GM12878 (cell line): ENCODE results near the gene RICTOR. TPM values are rescaled to one million over a fixed set of nuclear protein-coding genes. Genes with fewer than 3 reads are reported as not detected.

Experiments
- ATAC-seq: fragments of 200-7000 bp; cut with Tn5 transposase; 3 replicates; pipeline ENCODE4 v1.9.1; 2020; ENCODE audit warnings: mild to moderate bottlenecking, moderate library complexity
- BruUV-seq: library from RNA; stranded (reverse); fragments of 400-500 nt; replicated peaks from 2 replicates; lab custom pipeline; 2021; lab: Mats Ljungman, UMichigan
- CTCF ChIA-PET: fragments of 300-600 bp; sonication (Branson Sonifier 250); formaldehyde crosslinking; extraction: SDS; loops from one replicate; lab custom pipeline; 2021; ENCODE audit warnings: inconsistent platforms; lab: Yijun Ruan, JAX
- POLR2A ChIA-PET: fragments of 350-600 bp; formaldehyde crosslinking; extraction: SDS; loops from one replicate; lab custom pipeline; 2021; ENCODE audit warnings: inconsistent platforms; lab: Charles Lee
- RAD21 ChIA-PET: fragments of 300-600 bp; sonication (Branson Sonifier 250); formaldehyde crosslinking; loops from one replicate; lab custom pipeline; 2023; ENCODE audit warnings: antibody characterized with exemption; ENCODE audit not compliant: unreplicated experiment; lab: Charles Lee
- SMC1A ChIA-PET: fragments of 300-600 bp; sonication (Branson Sonifier 250); formaldehyde crosslinking; loops from one replicate; lab custom pipeline; 2023; ENCODE audit not compliant: unreplicated experiment, uncharacterized antibody; lab: Charles Lee
- DNase-seq: peaks from one replicate; pipeline ENCODE4 v3.0.0-alpha.2; 2011; ENCODE audit warnings: low read depth, low spot score
- FAIRE-seq: peaks from 3 replicates; lab custom pipeline; 2011; peaks lifted over from hg19 to GRCh38; lab: Jason Lieb, UNC
- H2AFZ ChIP-seq: 2 replicates; pipeline ENCODE4 v1.6.0; 2011; ENCODE audit warnings: low read depth, low read length, control low read depth; ENCODE audit not compliant: control insufficient read depth
- H3K27ac ChIP-seq: 2 replicates; pipeline ENCODE4 v1.5.1; 2011; ENCODE audit warnings: control low read depth; ENCODE audit not compliant: control insufficient read depth, insufficient read depth
- H3K27me3 ChIP-seq, 2 experiments: replicated peaks in 1 of 2; 2 replicates each; pipeline versions ENCODE4 v1.6.0 to v1.6.1; 2011; ENCODE audit warnings: low read length in 1 of 2; ENCODE audit not compliant: control insufficient read depth in 2 of 2, insufficient read depth in 2 of 2
- H3K36me3 ChIP-seq, 2 experiments: 2 replicates each; pipeline ENCODE4 v1.5.1; 2011; ENCODE audit warnings: low read length in 1 of 2; ENCODE audit not compliant: control insufficient read depth in 2 of 2, insufficient read depth in 2 of 2
- H3K4me1 ChIP-seq: 2 replicates; pipeline ENCODE4 v1.6.1; 2011; ENCODE audit warnings: mild to moderate bottlenecking, low read length, moderate library complexity, mixed read lengths; ENCODE audit not compliant: control insufficient read depth, insufficient read depth
- H3K4me2 ChIP-seq: 2 replicates; pipeline ENCODE4 v1.6.0; 2011; ENCODE audit warnings: control low read depth; ENCODE audit not compliant: control insufficient read depth, insufficient read depth
- H3K4me3 ChIP-seq: fragments of 200-600 bp; sonication (generic); 2 replicates; pipeline ENCODE4 v1.5.1; 2016
- H3K79me2 ChIP-seq: 2 replicates; pipeline ENCODE4 v1.6.0; 2011; ENCODE audit warnings: low read length; ENCODE audit not compliant: control insufficient read depth, insufficient read depth
- H3K9ac ChIP-seq: 2 replicates; pipeline ENCODE4 v1.8.0; 2011; ENCODE audit warnings: low read length, control low read depth, mixed read lengths; ENCODE audit not compliant: control insufficient read depth, insufficient read depth
- H3K9me3 ChIP-seq: replicated peaks from 3 replicates; pipeline ENCODE4 v1.5.1; 2011; ENCODE audit warnings: mild to moderate bottlenecking, low read length; ENCODE audit not compliant: control insufficient read depth, insufficient read depth
- H4K20me1 ChIP-seq: 2 replicates; pipeline ENCODE4 v1.6.0; 2011; ENCODE audit not compliant: control insufficient read depth, insufficient read depth
- ASH2L ChIP-seq: fragments of 300-600, 200-600 bp; sonication (generic); IDR thresholded peaks from 2 replicates; pipeline ENCODE4 v1.6.1; 2017; ENCODE audit warnings: low read depth, mild to moderate bottlenecking, borderline replicate concordance
- BRCA1 ChIP-seq: IDR thresholded peaks from 2 replicates; pipeline ENCODE4 v1.6.1; 2011; ENCODE audit warnings: low read depth, low read length, improper control_type of control experiment
- ETV6 ChIP-seq, 2 experiments: fragments of 450-650 bp in 1 of 2; IDR thresholded peaks in 1 of 2; conservative IDR thresholded peaks in 1 of 2; 2 replicates each; pipeline ENCODE4 v1.6.1; 2014; ENCODE audit warnings: antibody characterized with exemption in 1 of 2, borderline replicate concordance in 1 of 2, low read depth in 1 of 2, mild to moderate bottlenecking in 1 of 2, moderate library complexity in 1 of 2
- IRF3 ChIP-seq: fragments of 450-650 bp; IDR thresholded peaks from 2 replicates; pipeline ENCODE4 v1.6.1; 2014; ENCODE audit warnings: mild to moderate bottlenecking
- LARP7 ChIP-seq: fragments of 450-650 bp; IDR thresholded peaks from 2 replicates; pipeline ENCODE4 v1.6.1; 2017; ENCODE audit warnings: mild to moderate bottlenecking
- MAX ChIP-seq: IDR thresholded peaks from 2 replicates; pipeline ENCODE4 v1.6.1; 2012; ENCODE audit warnings: low read depth, low read length, improper control_type of control experiment
- SMARCA5 ChIP-seq: fragments of 450-650 bp; IDR thresholded peaks from 2 replicates; pipeline ENCODE4 v1.6.1; 2017; ENCODE audit warnings: mild to moderate bottlenecking
- TCF12 ChIP-seq: IDR thresholded peaks from 2 replicates; pipeline ENCODE4 v1.6.1; 2011; ENCODE audit warnings: low read depth, mild to moderate bottlenecking, low read length
- WGBS: methylation state at CpG from one replicate; pipeline ENCODE4 v1.1.6; 2016; ENCODE audit warnings: low lambda C conversion rate; ENCODE audit not compliant: insufficient replicate concordance, insufficient coverage; ENCODE audit errors: missing lambda C conversion rate; 5-methylcytosine and 5-hydroxymethylcytosine counted together
- in situ Hi-C: fragments of 300-500 bp; cut with MboI; formaldehyde crosslinking; loops from 9 replicates; pipeline ENCODE4 v1.14.3; 2018; ENCODE audit warnings: mixed read lengths
- intact Hi-C: fragments of 100-400 bp; cut with micrococcal nuclease; formaldehyde crosslinking; loops from one replicate; pipeline ENCODE4 v1.14.2; 2022; ENCODE audit not compliant: unreplicated experiment
- polyA plus RNA-seq, 11 experiments: library from polyadenylated mRNA; depleted of rRNA in 4 of 11; unstranded in 6 of 11; stranded (reverse) in 5 of 11; fragments of >200 nt; fragmentation: Nextera tagmentation in 4 of 11; fragmentation: Illumina TruSeq in 1 of 11; extraction: Ambion mirVana in 4 of 11; extraction: Trizol in 1 of 11; gene quantifications; 1 replicate in 1 of 11; 2 replicates in 10 of 11; pipeline versions ENCODE4 v1.2.1 to v1.2.3, GENCODE V29; 2011 to 2016; ENCODE audit warnings: inconsistent platforms in 2 of 11, missing spikeins in 2 of 11, low read depth in 1 of 11
- total RNA-seq, 4 experiments: library from RNA; depleted of rRNA in 3 of 4; stranded (reverse); fragments of >200 nt in 3 of 4; fragmentation: Illumina TruSeq in 1 of 4; extraction: Trizol in 1 of 4; gene quantifications; 2 replicates each; pipeline versions ENCODE4 v1.2.1 to v1.2.3, GENCODE V29; 2013 to 2021

The RICTOR gene
- total and polyA plus RNA-seq, 10 of the 15 experiments (the other 5 are each of a cell fraction or from before 2014, with no cell fraction given) = 2.7 to 23.0 (median 6.9) TPM

- no peak for ATAC-seq
- Histone ChIP-seq H3K9ac (no peak overlapping the region), H3K27me3 (no peaks in the 10 kb centered on the region), H3K4me3 (no peak overlapping the region), H3K9me3 (peaks cover 17% of the 10 kb centered on the region), H3K4me1 (no peaks in the 10 kb centered on the region), H3K4me2 (no peak overlapping the region), H3K79me2 (no peaks in the 10 kb centered on the region), H3K36me3 (peaks cover 0 to 2% of the 10 kb centered on the region in 2 experiments; a peak in 2 of 4 replicates), H4K20me1 (no peaks in the 10 kb centered on the region), H3K27ac (no peak overlapping the region), H2AFZ (no peak overlapping the region)
- DNase-seq = no peak
- ChIA-PET RAD21 (interaction anchor here (0.9 to 1.8 kb wide), 2 partner anchors 35 to 66 kb away, joined by 3 to 9 read pairs; no protein-coding TSS in a partner anchor), SMC1A (interaction anchor here (1.0 to 2.6 kb wide), 4 partner anchors 8 to 65 kb away, joined by 3 to 11 read pairs (median 6); no protein-coding TSS in a partner anchor), CTCF (interaction anchor here (1.2 to 2.7 kb wide), 2 partner anchors 66 to 92 kb away, joined by 4 to 18 read pairs; no protein-coding TSS in a partner anchor), POLR2A (interaction anchor here (0.6 kb wide), 1 partner anchor 524 kb away, joined by 9 read pairs; no protein-coding TSS in a partner anchor)
- intact Hi-C loops = no loop called here
- TF ChIP-seq MAX (no peak), TCF12 (no peak), SMARCA5 (no peak), BRCA1 (no peak), ASH2L (no peak), ETV6 (conservative IDR thresholded peaks at IDR 0.05 in 1 of 2, IDR thresholded peaks at IDR 0.05 in 1 of 2; ENCODE audit: borderline replicate concordance in 1 of 2, low read depth in 1 of 2) (no peak), LARP7 (no peak), IRF3 (no peak)
- 100% methylated on average over 2 of the region's 2 CpGs for WGBS
- no TSS peak for BruUV-seq
- in situ Hi-C loops = no loop called here
- FAIRE-seq = no peak
Measured at GRCh38 chr5:39014561-39014960, 59.6 kb downstream of the RICTOR start.
